ENCODE measurements around the gene CCK.
"Not testable (repeated sequence)": the region's sequence is repeated elsewhere in the genome, so short reads cannot be mapped to it uniquely, and the experiment has no call there.

The CCK gene

GRCh38 chr3:42266085-42266484 lies at the start of gene CCK:
Gene CCK (minus strand): TSS chr3:42266185. CDS start chr3:42263630, 2,555 bp downstream.
- no peak for DNase-seq

GRCh38 chr3:42314411-42314810 lies 48.4 kb upstream of the CCK start:
- no peak for DNase-seq

- no peak for DNase-seq
These were observed 42.7 kb upstream of the CCK start for GRCh38 chr3:42308651-42309050.

GRCh38 chr3:42306499-42306898 lies 40.5 kb upstream of the CCK start:
- no peak for DNase-seq

- DNase-seq, result no peak
These were observed 37.1 kb upstream of the CCK start for GRCh38 chr3:42302924-42303634.

- no peak for DNase-seq
These were observed 35.6 kb upstream of the CCK start for GRCh38 chr3:42301446-42302175.

GRCh38 chr3:42300778-42301177 lies 34.8 kb upstream of the CCK start:
- no peak for DNase-seq

GRCh38 chr3:42300013-42300412 lies 34.0 kb upstream of the CCK start:
- DNase-seq, result no peak

- no peak for DNase-seq
These were observed 32.3 kb upstream of the CCK start for GRCh38 chr3:42298259-42298658.

GRCh38 chr3:42292009-42292408 lies 26.0 kb upstream of the CCK start:
- DNase-seq, result no peak

GRCh38 chr3:42290966-42291714 lies 25.2 kb upstream of the CCK start:
- no peak for DNase-seq

- DNase-seq, result no peak
These were observed 23.0 kb upstream of the CCK start for GRCh38 chr3:42289026-42289425.

GRCh38 chr3:42288385-42288784 lies 22.4 kb upstream of the CCK start:
- DNase-seq, result no peak

- DNase-seq, result not testable (repeated sequence)
These were observed 21.4 kb upstream of the CCK start for GRCh38 chr3:42287423-42287822.

- DNase-seq, result no peak
These were observed 11.7 kb upstream of the CCK start for GRCh38 chr3:42277676-42278075.

GRCh38 chr3:42276141-42277132 lies 10.5 kb upstream of the CCK start:
- no peak for DNase-seq

- DNase-seq, result no peak
These were observed 9.2 kb upstream of the CCK start for GRCh38 chr3:42275217-42275616.

GRCh38 chr3:42274266-42274665 lies 8.3 kb upstream of the CCK start:
- DNase-seq, result no peak

- no peak for DNase-seq
These were observed 7.4 kb upstream of the CCK start for GRCh38 chr3:42273361-42273760.

GRCh38 chr3:42271786-42272185 lies 5.8 kb upstream of the CCK start:
- no peak for DNase-seq

- DNase-seq, result no peak
These were observed 4.6 kb upstream of the CCK start for GRCh38 chr3:42270561-42270960.

- no peak for DNase-seq
These were observed 3.7 kb upstream of the CCK start for GRCh38 chr3:42269647-42270046.

- DNase-seq, result no peak
These were observed 1.9 kb upstream of the CCK start for GRCh38 chr3:42267878-42268277.

All from CD4-positive, alpha-beta T cell treated with Interferon alpha-2 for 1 hour (primary cell).